ENCODE data around the gene ACVR2B. TPM values are rescaled to one million over a fixed set of nuclear protein-coding genes. Genes with fewer than 3 reads are reported as not detected.

ACVR2B gene
- total and polyA plus RNA-seq, 2 of the 13 experiments (the other 11 are each of a cell fraction or from before 2014, with no cell fraction given): 10.0 to 12.7 TPM

DNA sequence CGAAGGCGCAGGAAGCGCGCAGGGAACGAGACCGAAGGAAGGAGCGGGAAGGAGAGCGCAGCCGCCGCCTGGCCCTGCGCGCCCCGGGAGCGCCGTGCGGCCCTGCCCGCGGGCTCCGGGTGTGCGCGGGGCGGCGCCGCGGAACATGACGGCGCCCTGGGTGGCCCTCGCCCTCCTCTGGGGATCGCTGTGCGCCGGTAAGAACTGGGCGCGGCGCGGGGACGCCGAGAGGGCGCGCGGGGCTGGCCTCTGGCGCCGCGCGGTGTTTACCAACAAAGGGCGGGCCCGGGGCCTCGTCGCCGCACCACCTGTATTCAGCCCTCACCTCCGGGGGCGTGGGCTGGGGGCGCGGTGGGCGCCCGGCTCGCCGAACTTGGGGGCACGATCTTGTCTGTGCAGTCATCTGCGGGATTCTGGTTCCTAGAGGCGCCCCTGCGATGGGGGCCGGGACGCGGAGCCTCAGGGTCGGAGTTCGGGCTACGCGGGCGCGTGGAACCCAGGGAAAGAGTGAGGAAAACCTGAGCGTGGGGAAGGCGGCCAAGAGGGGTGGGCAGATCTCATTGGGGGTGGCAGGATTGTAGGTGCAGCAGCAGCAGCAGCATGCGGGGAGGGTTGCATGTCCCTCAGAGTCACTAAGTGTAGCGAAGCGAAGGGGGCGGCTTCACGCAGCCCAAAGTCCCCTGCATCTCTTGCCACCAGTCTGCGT, 641 bp downstream of the ACVR2B start:
- Histone ChIP-seq H3K4me3 (replicated peaks in 1 of 3; ENCODE audit: insufficient read depth in 1 of 3, low read depth in 2 of 3, low read length in 3 of 3) (peak overlapping the region; percentile 55 to 79 (median 64)), H3K9me3 (ENCODE audit: low read length) (no peaks in the 10 kb centered on the region), H3K79me2 (ENCODE audit: insufficient read depth, low read length) (peaks cover 49% of the 10 kb centered on the region), H3K4me1 (ENCODE audit: insufficient read depth, low read length) (peaks cover 37% of the 10 kb centered on the region), H3K27ac (ENCODE audit: extremely low read length, insufficient read depth, low read length) (peak overlapping the region; percentile 86), H3K9ac (ENCODE audit: insufficient read depth, low read depth, low read length) (peak overlapping the region; percentile 94), H3K36me3 (replicated peaks in 1 of 2; ENCODE audit: control insufficient read depth in 1 of 2, insufficient read depth in 2 of 2, low read length in 2 of 2) (no peaks in the 10 kb centered on the region; a peak in 1 of 5 replicates), H3K4me2 (ENCODE audit: low read depth, low read length) (peak overlapping the region; percentile 97), H2AFZ (ENCODE audit: low read length) (no peak overlapping the region), H3K27me3 (ENCODE audit: control insufficient read depth in 1 of 2, insufficient read depth in 2 of 2, low read length in 2 of 2) (no peaks in the 10 kb centered on the region), H4K20me1 (ENCODE audit: insufficient read depth, low read length) (peaks cover 32% of the 10 kb centered on the region)
- ATAC-seq (peak; percentile 49), FAIRE-seq (no peak), DNase-seq (ENCODE audit: low spot score) (no peak)
- CTCF ChIA-PET (ENCODE audit: low intra/inter-chr PET ratio, low total read pairs): no interaction called here
- POLR2A ChIA-PET: interaction anchor here (0.6 to 2.0 kb wide), 5 partner anchors 25 to 321 kb away, joined by 4 to 10 read pairs (median 6); partner anchors contain the start of gene XYLB
- BruUV-seq (replicated peaks): TSS peak; percentile 53
- WGBS (ENCODE audit: low lambda C conversion rate): 0% methylated on average over 20 of the region's 78 CpGs
- intact Hi-C loops (cut with micrococcal nuclease; ENCODE audit: unreplicated experiment): no loop called here
- in situ Hi-C loops (cut with HindIII; ENCODE audit: extremely low pct_ligation_motif_present, low pct_unique_long_range_greater_than_20kb): loop anchor here (25.0 kb wide), 1 partner anchor 317 kb away; the partner anchor contains the start of genes ACAA1 and MYD88
- 0 out of 2 replicates have a peak, but pooled peaks have one; percentile 17 for TF ChIP-seq MYPOP (CRISPR knock-in tag; IDR thresholded peaks at IDR 0.05)
- no peak for TF ChIP-seq SRSF1 (optimal IDR thresholded peaks at IDR 0.05; ENCODE audit: low read depth, low read length)
- TF ChIP-seq MTERF4 (CRISPR knock-in tag; IDR thresholded peaks at IDR 0.05): 0 out of 2 replicates have a peak, but pooled peaks have one; percentile 14
- TF ChIP-seq ZNF335 (CRISPR knock-in tag; IDR thresholded peaks at IDR 0.05): no peak
- TF ChIP-seq PHF8 (CRISPR knock-in tag; IDR thresholded peaks at IDR 0.05): 0 out of 2 replicates have a peak, but pooled peaks have one; percentile 16
- peak; percentile 33 for TF ChIP-seq YY1 (IDR thresholded peaks at IDR 0.05; ENCODE audit: insufficient read depth, insufficient replicate concordance, low read depth, low read length)
- peak; percentile 29; the same call in 1 of the 2 replicates for TF ChIP-seq MEIS1 (CRISPR knock-in tag; IDR thresholded peaks at IDR 0.05; ENCODE audit: borderline replicate concordance)
- no peak for TF ChIP-seq ZNF3 (CRISPR knock-in tag; IDR thresholded peaks at IDR 0.05)
- 0 out of 2 replicates have a peak, but pooled peaks have one; percentile 24 for TF ChIP-seq HBP1 (CRISPR knock-in tag; IDR thresholded peaks at IDR 0.05; ENCODE audit: low read depth)
- peak; percentile 70 for TF ChIP-seq AGO1 (IDR thresholded peaks at IDR 0.05; ENCODE audit: low read depth, low read length, poor library complexity, severe bottlenecking)
- TF ChIP-seq UBTF (CRISPR knock-in tag; IDR thresholded peaks at IDR 0.05): peak; percentile 3; the same call in 1 of the 2 replicates
- peak; percentile 78; the same call in 1 of the 2 replicates for TF ChIP-seq AKAP8 (CRISPR knock-in tag; IDR thresholded peaks at IDR 0.05)
- no peak for TF ChIP-seq KLF9 (CRISPR knock-in tag; IDR thresholded peaks at IDR 0.05; ENCODE audit: low read depth)
- TF ChIP-seq ZNF652 (CRISPR knock-in tag; IDR thresholded peaks at IDR 0.05; ENCODE audit: borderline replicate concordance, low read depth): no peak
- 0 out of 2 replicates have a peak, but pooled peaks have one; percentile 14 for TF ChIP-seq IRF9 (CRISPR knock-in tag; IDR thresholded peaks at IDR 0.05; ENCODE audit: borderline replicate concordance)
- peak; percentile 41; the same call in 1 of the 2 replicates for TF ChIP-seq ZNF501 (CRISPR knock-in tag; IDR thresholded peaks at IDR 0.05)

All from HepG2 (cell line).